AG09319 (cell line): ENCODE data around the gene DPH2.

Experiments
- DNase-seq: peaks from one replicate; pipeline ENCODE4 v3.0.0-alpha.2; 2010; ENCODE audit warnings: low read depth; ENCODE audit errors: extremely low read depth
- CTCF ChIP-seq: IDR thresholded peaks from 2 replicates; pipeline ENCODE4 v1.5.1; 2011; ENCODE audit warnings: low read depth, mild to moderate bottlenecking, inconsistent platforms, low read length, moderate library complexity

DPH2 gene

GRCh38 chr1:43936431-43937151 lies 33.2 kb upstream of the DPH2 start:
- DNase-seq: no peak
- no peak; the same call in 1 of the 2 replicates for TF ChIP-seq CTCF

- TF ChIP-seq CTCF: no peak
- DNase-seq: no peak
Observed at GRCh38 chr1:43937179-43937865, 32.5 kb upstream of the DPH2 start.

- DNase-seq: no peak
- TF ChIP-seq CTCF: no peak
Observed at GRCh38 chr1:43938383-43938782, 31.4 kb upstream of the DPH2 start.

- no peak for TF ChIP-seq CTCF
- DNase-seq: no peak
Observed at GRCh38 chr1:43938892-43939587, 30.8 kb upstream of the DPH2 start.

GRCh38 chr1:43942411-43942810 lies 27.4 kb upstream of the DPH2 start:
- no peak for TF ChIP-seq CTCF
- DNase-seq: no peak

- TF ChIP-seq CTCF: no peak
- no peak for DNase-seq
Observed at GRCh38 chr1:43944860-43945259, 24.9 kb upstream of the DPH2 start.
